ENCODE data around the gene SETDB1. TPM values are rescaled to one million over a fixed set of nuclear protein-coding genes. Genes with fewer than 3 reads are reported as not detected.
A peak's percentile ranks its signal among the peaks of the same experiment; 100 is the strongest.
"Not testable (repeated sequence)": the region's sequence is repeated elsewhere in the genome, so short reads cannot be mapped to it uniquely, and the experiment has no call there.

Gene SETDB1
- total RNA-seq: 10 to 100 TPM; 49.3 to 74.3 TPM

GRCh38 chr1:150926097-150926741 is at the start of gene SETDB1:
SETDB1 (plus strand) TSS chr1:150926363; CDS start chr1:150927715, 1,352 bp downstream.
- Mint-ChIP-seq H3K36me3 (ENCODE audit: low read depth) (peaks cover 55% of the 10 kb centered on the region), H3K27me3 (no peaks in the 10 kb centered on the region), H3K9me3 (no peaks in the 10 kb centered on the region), H3K27ac (peak within 1 kb of the TSS; percentile 96), H3K4me3 (peak within 1 kb of the TSS; percentile 94), H3K4me1 (peaks cover 6% of the 10 kb centered on the region)
- peak; percentile 87 for ATAC-seq (replicated peaks)

- not testable (repeated sequence) for H3K9me3 Mint-ChIP-seq; H3K27me3 Mint-ChIP-seq; H3K4me3 Mint-ChIP-seq; H3K4me1 Mint-ChIP-seq; H3K27ac Mint-ChIP-seq; ATAC-seq (replicated peaks); H3K36me3 Mint-ChIP-seq (ENCODE audit: low read depth)
Observed at GRCh38 chr1:150878931-150879330, 47.2 kb upstream of the SETDB1 start.

DNA sequence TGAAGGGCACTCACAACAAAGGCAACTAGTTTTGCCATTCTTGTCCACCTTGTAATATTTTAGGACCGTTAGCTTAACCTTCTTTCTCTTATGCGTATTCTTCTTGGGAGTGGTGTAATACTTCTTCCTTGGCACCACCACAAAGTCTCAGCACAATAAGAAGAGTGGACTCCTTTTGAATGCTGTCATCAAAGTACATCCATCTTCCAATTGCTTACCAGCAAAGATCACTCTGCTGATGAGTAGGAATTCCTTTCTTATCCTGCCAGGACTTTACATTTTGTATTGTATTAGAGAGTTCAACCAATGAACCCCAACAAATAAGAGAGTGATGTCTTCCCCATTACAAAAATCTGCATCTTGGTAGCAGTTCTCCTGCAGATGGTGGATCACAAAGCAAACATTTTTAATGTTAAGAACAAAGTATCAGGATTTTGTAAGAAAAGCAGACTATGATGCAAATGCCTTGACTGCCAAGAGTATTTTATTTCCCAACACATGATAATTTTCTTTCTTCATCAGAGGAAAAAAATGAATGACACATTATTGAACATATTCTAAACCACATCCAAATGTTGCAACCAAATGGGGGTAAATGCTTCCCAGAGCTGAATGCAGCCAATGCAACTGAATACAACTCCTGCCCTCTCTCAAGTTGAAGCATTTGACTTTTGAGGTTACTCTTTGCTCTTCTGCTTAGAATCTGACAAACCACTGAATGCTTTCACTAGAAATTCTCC is 44.7 kb upstream of the SETDB1 start:
- no peaks in the 10 kb centered on the region for H3K9me3 Mint-ChIP-seq
- H3K4me3 Mint-ChIP-seq: no peak overlapping the region
- no peaks in the 10 kb centered on the region for H3K27me3 Mint-ChIP-seq
- ATAC-seq (replicated peaks): no peak
- H3K4me1 Mint-ChIP-seq: no peaks in the 10 kb centered on the region
- no peak overlapping the region for H3K27ac Mint-ChIP-seq
- H3K36me3 Mint-ChIP-seq (ENCODE audit: low read depth): no peaks in the 10 kb centered on the region

DNA sequence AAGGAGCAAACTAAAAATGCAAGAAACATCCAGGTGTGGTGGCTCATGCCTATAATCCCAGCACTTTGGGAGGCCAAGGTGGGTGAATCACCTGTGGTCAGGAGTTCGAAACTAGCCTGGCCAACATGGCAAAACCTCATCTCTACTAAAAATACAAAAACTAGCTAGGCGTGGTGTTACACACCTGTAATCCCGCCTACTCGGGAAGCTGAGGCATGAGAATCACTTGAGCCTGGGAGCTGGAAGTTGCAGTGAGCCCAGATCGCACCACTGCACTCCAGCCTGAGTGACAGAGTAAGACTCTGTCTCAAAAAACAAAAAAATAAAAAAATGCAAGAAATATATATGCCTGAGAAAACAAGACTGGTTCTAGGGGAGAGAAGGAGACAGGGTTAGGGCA is 43.0 kb upstream of the SETDB1 start:
- H3K27me3 Mint-ChIP-seq; H3K9me3 Mint-ChIP-seq; H3K36me3 Mint-ChIP-seq (ENCODE audit: low read depth); H3K4me1 Mint-ChIP-seq; H3K4me3 Mint-ChIP-seq; H3K27ac Mint-ChIP-seq: not testable (repeated sequence)
- ATAC-seq (replicated peaks): peak; percentile 34

DNA sequence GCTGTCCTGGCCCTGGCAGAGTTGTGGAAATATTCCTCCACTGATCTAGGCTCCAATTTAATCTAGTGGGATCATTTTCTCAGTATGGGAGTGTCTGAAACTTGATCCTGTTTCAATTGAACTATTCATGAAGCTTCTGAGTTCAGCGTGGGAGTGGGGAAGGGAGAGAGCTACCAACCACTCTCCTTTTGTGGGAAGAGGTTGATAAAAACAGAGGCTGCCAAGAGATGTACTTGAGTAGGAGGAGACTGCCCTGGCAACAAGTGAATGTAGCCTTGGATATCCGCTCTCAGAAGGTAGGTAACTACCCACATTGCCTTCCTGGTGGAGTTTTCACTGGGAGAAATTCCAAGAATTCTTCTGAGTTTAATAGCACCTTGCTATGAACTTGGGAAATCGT is 39.1 kb upstream of the SETDB1 start, which contains the start of gene CTXND2:
TSS of gene CTXND2 (plus strand) at position 119 of the 400 bp plus-strand sequence. CDS start 25,179 bp downstream, outside the sequence.
- peaks cover 3% of the 10 kb centered on the region for H3K27me3 Mint-ChIP-seq
- no peak for ATAC-seq (replicated peaks)
- H3K27ac Mint-ChIP-seq: no peak within 1 kb of the TSS
- H3K4me1 Mint-ChIP-seq: peaks cover 12% of the 10 kb centered on the region
- no peaks in the 10 kb centered on the region for H3K36me3 Mint-ChIP-seq (ENCODE audit: low read depth)
- no peaks in the 10 kb centered on the region for H3K9me3 Mint-ChIP-seq
- H3K4me3 Mint-ChIP-seq: no peak within 1 kb of the TSS

DNA sequence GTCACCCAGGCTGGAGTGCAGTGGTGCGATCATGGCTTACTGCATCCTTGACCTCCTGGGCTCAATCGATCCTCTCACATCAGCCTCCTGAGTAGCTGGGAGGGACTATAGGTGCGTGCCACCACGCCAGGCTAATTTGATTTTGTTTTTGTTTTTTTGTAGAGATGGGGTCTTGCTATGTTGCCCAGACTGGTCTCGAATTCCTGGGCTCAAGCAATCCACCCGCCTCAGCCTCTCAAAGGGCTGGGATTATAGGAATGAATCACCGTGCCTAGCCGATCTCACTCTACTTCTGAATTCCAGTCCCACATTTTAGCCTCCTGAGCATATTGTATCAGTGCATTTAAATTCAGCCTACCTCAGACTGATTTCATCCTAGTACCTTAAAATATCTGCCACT is 37.4 kb upstream of the SETDB1 start:
- Mint-ChIP-seq H3K4me1 (peaks cover 12% of the 10 kb centered on the region), H3K4me3 (no peak overlapping the region), H3K27ac (no peak overlapping the region), H3K36me3 (ENCODE audit: low read depth) (no peaks in the 10 kb centered on the region), H3K9me3 (no peaks in the 10 kb centered on the region), H3K27me3 (peaks cover 3% of the 10 kb centered on the region)
- ATAC-seq (replicated peaks): no peak

- no peaks in the 10 kb centered on the region for H3K9me3 Mint-ChIP-seq
- peaks cover 12% of the 10 kb centered on the region for H3K4me1 Mint-ChIP-seq
- H3K27me3 Mint-ChIP-seq: peaks cover 3% of the 10 kb centered on the region
- H3K36me3 Mint-ChIP-seq (ENCODE audit: low read depth): no peaks in the 10 kb centered on the region
- ATAC-seq (replicated peaks): peak; percentile 95
- peak overlapping the region; percentile 61 for H3K4me3 Mint-ChIP-seq
- peak overlapping the region; percentile 74 for H3K27ac Mint-ChIP-seq
Observed at GRCh38 chr1:150890033-150890416, 36.1 kb upstream of the SETDB1 start.

DNA sequence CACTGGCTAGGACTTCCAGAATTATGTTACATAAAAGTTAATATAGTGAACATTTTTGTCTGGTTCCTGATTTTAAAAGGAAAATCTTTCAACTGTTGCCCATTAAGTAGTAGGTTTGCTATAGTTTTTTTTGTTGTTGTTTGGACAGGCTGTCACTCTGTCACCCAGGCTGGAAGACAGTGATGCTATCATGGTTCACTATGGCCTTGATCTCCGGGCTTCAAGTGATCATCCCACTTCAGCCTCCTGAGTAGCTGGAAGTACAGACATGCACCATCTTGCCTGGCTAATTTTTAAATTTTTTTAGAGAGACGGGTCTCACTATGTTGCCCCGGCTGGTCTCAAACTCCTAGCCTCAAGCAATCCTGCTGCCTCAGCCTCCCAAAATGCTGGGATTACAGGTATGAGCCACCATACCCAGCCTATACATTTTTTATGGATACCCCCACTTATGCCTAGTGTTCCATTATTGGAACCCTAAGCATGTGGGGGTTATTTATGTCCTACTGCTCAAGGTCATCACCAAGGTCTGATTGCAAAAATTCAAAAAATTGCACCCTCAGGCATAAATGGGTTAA is 32.7 kb upstream of the SETDB1 start:
- no peaks in the 10 kb centered on the region for H3K36me3 Mint-ChIP-seq (ENCODE audit: low read depth)
- no peak for ATAC-seq (replicated peaks)
- peaks cover 3% of the 10 kb centered on the region for H3K27me3 Mint-ChIP-seq
- peaks cover 12% of the 10 kb centered on the region for H3K4me1 Mint-ChIP-seq
- no peak overlapping the region for H3K27ac Mint-ChIP-seq
- no peaks in the 10 kb centered on the region for H3K9me3 Mint-ChIP-seq
- H3K4me3 Mint-ChIP-seq: no peak overlapping the region

DNA sequence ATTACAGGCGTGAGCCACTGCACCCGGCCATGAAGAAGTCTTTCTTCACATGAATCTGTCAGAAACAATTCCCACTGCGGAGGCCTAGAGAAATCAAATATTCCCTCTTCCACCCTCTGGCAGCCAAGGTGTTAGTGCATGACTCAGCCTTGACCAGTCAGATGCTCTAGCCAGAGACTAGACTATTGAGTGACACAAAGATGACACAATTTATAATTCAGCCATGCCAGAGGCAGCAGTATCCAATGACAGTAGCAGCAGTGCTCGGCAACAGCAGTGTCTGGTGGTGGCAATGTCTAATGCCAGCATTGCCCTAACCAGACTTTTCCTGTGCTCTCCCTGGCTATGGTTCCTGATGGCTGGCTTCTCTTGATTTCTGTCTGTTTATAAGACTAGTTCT is 30.5 kb upstream of the SETDB1 start:
- Mint-ChIP-seq H3K27ac (no peak overlapping the region), H3K27me3 (peaks cover 3% of the 10 kb centered on the region), H3K36me3 (ENCODE audit: low read depth) (no peaks in the 10 kb centered on the region), H3K4me3 (no peak overlapping the region), H3K4me1 (no peaks in the 10 kb centered on the region), H3K9me3 (no peaks in the 10 kb centered on the region)
- ATAC-seq (replicated peaks): no peak

DNA sequence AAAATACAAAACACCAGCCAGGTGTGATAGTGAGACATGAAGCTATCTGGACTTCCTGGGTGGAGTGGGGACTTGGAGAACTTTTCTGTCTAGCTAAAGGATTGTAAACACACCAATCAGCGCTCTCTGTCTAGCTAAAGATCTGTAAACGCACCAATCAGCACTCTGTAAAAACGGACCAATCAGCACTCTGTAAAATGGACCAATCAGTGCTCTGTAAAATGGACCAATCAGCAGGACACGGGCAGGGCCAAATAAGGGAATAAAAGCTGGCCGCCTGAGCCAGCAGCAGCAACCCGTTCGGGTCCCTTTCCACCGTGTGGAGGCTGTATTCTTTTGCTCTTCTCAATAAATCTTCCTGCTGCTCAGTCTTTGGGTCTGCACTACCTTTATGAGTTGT is 26.4 kb upstream of the SETDB1 start:
- H3K27me3 Mint-ChIP-seq; H3K27ac Mint-ChIP-seq; H3K9me3 Mint-ChIP-seq; H3K4me3 Mint-ChIP-seq; ATAC-seq (replicated peaks); H3K4me1 Mint-ChIP-seq; H3K36me3 Mint-ChIP-seq (ENCODE audit: low read depth): not testable (repeated sequence)

GRCh38 chr1:150902346-150902745 is 23.8 kb upstream of the SETDB1 start:
- H3K4me3 Mint-ChIP-seq: no peak overlapping the region
- no peaks in the 10 kb centered on the region for H3K4me1 Mint-ChIP-seq
- H3K36me3 Mint-ChIP-seq (ENCODE audit: low read depth): no peaks in the 10 kb centered on the region
- ATAC-seq (replicated peaks): no peak
- H3K9me3 Mint-ChIP-seq: no peaks in the 10 kb centered on the region
- H3K27ac Mint-ChIP-seq: no peak overlapping the region
- H3K27me3 Mint-ChIP-seq: no peaks in the 10 kb centered on the region

DNA sequence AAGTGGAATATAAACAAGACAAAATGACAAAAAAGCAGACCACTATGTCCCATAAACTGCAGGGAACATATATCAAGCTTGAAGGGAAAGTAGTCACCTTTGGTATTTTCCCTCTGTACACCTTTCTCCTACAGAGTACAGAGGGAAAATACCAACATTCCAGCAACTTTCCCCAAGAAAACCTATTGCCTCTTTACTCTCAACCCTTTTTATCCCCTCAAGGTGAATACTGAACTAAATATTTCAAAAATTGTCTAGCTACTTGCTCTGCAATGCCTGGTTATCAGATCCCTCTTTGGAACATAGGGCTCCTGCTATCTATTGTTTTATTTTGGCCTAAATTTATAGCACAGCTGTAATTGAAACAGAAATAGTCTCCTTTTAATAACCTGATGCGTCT is 23.4 kb upstream of the SETDB1 start:
- no peaks in the 10 kb centered on the region for H3K4me1 Mint-ChIP-seq
- no peaks in the 10 kb centered on the region for H3K27me3 Mint-ChIP-seq
- no peak for ATAC-seq (replicated peaks)
- no peak overlapping the region for H3K27ac Mint-ChIP-seq
- H3K36me3 Mint-ChIP-seq (ENCODE audit: low read depth): no peaks in the 10 kb centered on the region
- H3K4me3 Mint-ChIP-seq: no peak overlapping the region
- no peaks in the 10 kb centered on the region for H3K9me3 Mint-ChIP-seq

- Mint-ChIP-seq H3K4me1 (no peaks in the 10 kb centered on the region), H3K27me3 (no peaks in the 10 kb centered on the region), H3K4me3 (no peak overlapping the region), H3K27ac (no peak overlapping the region), H3K9me3 (no peaks in the 10 kb centered on the region), H3K36me3 (ENCODE audit: low read depth) (no peaks in the 10 kb centered on the region)
- ATAC-seq (replicated peaks): no peak
Observed at GRCh38 chr1:150905301-150905700, 20.9 kb upstream of the SETDB1 start.

GRCh38 chr1:150906329-150906728 is 19.8 kb upstream of the SETDB1 start:
- no peaks in the 10 kb centered on the region for H3K4me1 Mint-ChIP-seq
- H3K36me3 Mint-ChIP-seq (ENCODE audit: low read depth): no peaks in the 10 kb centered on the region
- no peak for ATAC-seq (replicated peaks)
- H3K9me3 Mint-ChIP-seq: no peaks in the 10 kb centered on the region
- H3K27me3 Mint-ChIP-seq: no peaks in the 10 kb centered on the region
- no peak overlapping the region for H3K4me3 Mint-ChIP-seq
- H3K27ac Mint-ChIP-seq: no peak overlapping the region

- Mint-ChIP-seq H3K9me3 (no peaks in the 10 kb centered on the region), H3K27ac (no peak overlapping the region), H3K4me3 (no peak overlapping the region), H3K27me3 (no peaks in the 10 kb centered on the region), H3K4me1 (no peaks in the 10 kb centered on the region), H3K36me3 (ENCODE audit: low read depth) (no peaks in the 10 kb centered on the region)
- ATAC-seq (replicated peaks): peak; percentile 88
Observed at GRCh38 chr1:150906813-150907212, 19.4 kb upstream of the SETDB1 start.

Data from activated T-helper 17 cell treated with anti-CD3 and anti-CD28 coated beads, Interleukin-2, amount 50 U/mL, for 72 hours (primary cell).